ENCODE measurements around the gene ARL8A. TPM values are rescaled to one million over a fixed set of nuclear protein-coding genes. Genes with fewer than 3 reads are reported as not detected.

The ARL8A gene
- total RNA-seq, 1 donor from 2014 or later: 75.8 TPM

DNA sequence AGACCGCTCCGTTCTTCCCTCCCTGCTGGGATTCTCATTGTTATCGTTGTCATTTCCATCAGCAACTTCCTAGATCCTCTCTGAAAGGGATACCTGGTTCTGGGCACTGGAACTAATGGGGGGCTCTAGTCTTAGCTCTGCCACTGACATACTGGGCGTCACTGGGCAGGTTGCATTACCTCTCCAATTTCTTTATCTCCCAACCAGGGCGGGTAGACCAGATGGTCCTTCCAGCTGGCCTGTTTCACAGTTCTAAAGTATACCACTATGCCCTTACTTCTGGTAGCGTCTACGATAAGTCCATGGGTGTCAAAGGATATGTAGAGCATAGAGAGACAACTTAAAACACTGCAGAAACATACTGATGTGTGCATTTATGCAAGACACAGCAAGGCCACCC, 20.4 kb downstream of the ARL8A start:
- TF ChIP-seq, protein P1, sequence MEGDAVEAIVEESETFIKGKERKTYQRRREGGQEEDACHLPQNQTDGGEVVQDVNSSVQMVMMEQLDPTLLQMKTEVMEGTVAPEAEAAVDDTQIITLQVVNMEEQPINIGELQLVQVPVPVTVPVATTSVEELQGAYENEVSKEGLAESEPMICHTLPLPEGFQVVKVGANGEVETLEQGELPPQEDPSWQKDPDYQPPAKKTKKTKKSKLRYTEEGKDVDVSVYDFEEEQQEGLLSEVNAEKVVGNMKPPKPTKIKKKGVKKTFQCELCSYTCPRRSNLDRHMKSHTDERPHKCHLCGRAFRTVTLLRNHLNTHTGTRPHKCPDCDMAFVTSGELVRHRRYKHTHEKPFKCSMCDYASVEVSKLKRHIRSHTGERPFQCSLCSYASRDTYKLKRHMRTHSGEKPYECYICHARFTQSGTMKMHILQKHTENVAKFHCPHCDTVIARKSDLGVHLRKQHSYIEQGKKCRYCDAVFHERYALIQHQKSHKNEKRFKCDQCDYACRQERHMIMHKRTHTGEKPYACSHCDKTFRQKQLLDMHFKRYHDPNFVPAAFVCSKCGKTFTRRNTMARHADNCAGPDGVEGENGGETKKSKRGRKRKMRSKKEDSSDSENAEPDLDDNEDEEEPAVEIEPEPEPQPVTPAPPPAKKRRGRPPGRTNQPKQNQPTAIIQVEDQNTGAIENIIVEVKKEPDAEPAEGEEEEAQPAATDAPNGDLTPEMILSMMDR (IDR thresholded peaks at IDR 0.05): no peak
- Mint-ChIP-seq H3K4me3 (ENCODE audit: unreplicated experiment) (no peak overlapping the region), H3K4me1 (ENCODE audit: unreplicated experiment) (no peaks in the 10 kb centered on the region), H3K9me3 (ENCODE audit: unreplicated experiment) (no peaks in the 10 kb centered on the region), H3K27ac (ENCODE audit: unreplicated experiment) (no peak overlapping the region), H3K27me3 (ENCODE audit: unreplicated experiment) (peaks cover 13% of the 10 kb centered on the region), H3K36me3 (ENCODE audit: unreplicated experiment) (no peaks in the 10 kb centered on the region)
- DNase-seq (ENCODE audit: extremely low spot score, unreplicated experiment): no peak

DNA sequence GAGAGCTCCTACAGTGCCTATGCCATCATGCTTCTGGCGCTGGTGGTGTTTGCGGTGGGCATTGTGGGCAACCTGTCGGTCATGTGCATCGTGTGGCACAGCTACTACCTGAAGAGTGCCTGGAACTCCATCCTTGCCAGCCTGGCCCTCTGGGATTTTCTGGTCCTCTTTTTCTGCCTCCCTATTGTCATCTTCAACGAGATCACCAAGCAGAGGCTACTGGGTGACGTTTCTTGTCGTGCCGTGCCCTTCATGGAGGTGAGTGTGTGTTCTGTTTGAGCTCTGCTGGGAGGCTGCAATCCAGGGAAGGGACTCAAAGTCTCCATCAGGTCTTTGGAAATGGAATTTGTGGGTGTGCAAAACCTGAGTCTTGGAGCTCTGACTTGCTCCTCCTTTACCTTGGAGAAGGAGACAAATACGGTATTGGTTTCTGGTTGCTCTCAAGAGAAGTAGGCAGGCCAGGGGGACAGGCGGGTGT, 21.2 kb downstream of the ARL8A start:
- Mint-ChIP-seq H3K9me3 (ENCODE audit: unreplicated experiment) (no peaks in the 10 kb centered on the region), H3K27me3 (ENCODE audit: unreplicated experiment) (peaks cover 13% of the 10 kb centered on the region), H3K4me1 (ENCODE audit: unreplicated experiment) (no peaks in the 10 kb centered on the region), H3K4me3 (ENCODE audit: unreplicated experiment) (no peak overlapping the region), H3K27ac (ENCODE audit: unreplicated experiment) (no peak overlapping the region), H3K36me3 (ENCODE audit: unreplicated experiment) (no peaks in the 10 kb centered on the region)
- DNase-seq (ENCODE audit: extremely low spot score, unreplicated experiment): no peak
- TF ChIP-seq, protein P1 (IDR thresholded peaks at IDR 0.05): no peak

DNA sequence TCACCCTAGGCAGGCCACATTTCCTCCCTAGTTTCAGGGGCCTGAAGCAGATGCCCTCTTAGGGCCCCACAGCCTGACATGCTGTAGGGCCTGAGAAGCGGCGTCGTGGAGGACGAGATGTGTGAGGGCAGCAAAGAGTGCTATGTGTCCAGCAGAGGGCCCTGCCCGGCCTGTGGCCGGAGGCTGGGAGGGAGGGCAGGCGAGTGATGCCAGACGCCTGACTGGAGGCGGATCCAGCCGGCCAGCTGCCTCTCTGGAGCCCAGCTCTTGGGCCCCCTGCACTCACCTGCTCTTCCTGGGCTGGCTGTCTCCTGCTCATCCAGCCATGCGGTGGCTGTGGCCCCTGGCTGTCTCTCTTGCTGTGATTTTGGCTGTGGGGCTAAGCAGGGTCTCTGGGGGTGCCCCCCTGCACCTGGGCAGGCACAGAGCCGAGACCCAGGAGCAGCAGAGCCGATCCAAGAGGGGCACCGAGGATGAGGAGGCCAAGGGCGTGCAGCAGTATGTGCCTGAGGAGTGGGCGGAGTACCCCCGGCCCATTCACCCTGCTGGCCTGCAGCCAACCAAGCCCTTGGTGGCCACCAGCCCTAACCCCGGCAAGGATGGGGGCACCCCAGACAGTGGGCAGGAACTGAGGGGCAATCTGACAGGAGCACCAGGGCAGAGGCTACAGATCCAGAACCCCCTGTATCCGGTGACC, 21.8 kb downstream of the ARL8A start, which contains the start of gene GPR37L1:
Gene GPR37L1, plus strand, starts transcription at position 279 of the 697 bp plus-strand sequence. Its CDS starts 47 bp downstream, at position 326.
- TF ChIP-seq, protein P1 (IDR thresholded peaks at IDR 0.05): peak; percentile 54
- Mint-ChIP-seq H3K9me3 (ENCODE audit: unreplicated experiment) (no peaks in the 10 kb centered on the region), H3K36me3 (ENCODE audit: unreplicated experiment) (no peaks in the 10 kb centered on the region), H3K4me3 (ENCODE audit: unreplicated experiment) (no peak within 1 kb of the TSS), H3K27me3 (ENCODE audit: unreplicated experiment) (peaks cover 13% of the 10 kb centered on the region), H3K27ac (ENCODE audit: unreplicated experiment) (no peak within 1 kb of the TSS), H3K4me1 (ENCODE audit: unreplicated experiment) (no peaks in the 10 kb centered on the region)
- no peak for DNase-seq (ENCODE audit: extremely low spot score, unreplicated experiment)

DNA sequence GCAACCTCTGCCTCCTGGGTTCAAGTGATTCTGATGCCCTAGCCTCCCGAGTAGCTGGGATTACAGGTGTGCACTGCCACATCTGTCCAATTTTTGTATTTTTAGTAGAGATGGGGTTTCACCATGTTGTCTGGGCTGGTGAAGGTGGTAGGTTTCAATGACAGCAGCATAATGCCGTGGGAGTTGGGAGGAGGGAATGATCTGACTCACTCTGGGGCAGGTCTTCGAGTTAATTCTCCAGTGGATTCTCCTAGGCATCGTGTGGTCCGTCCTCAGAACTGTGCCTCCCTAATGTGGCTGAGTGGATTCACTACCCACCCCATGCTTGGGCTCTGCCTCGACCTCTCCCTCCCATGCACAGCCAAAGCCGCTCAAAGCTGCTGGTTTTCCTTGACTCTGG, 23.5 kb downstream of the ARL8A start:
- no peak for DNase-seq (ENCODE audit: extremely low spot score, unreplicated experiment)
- Mint-ChIP-seq H3K27ac (ENCODE audit: unreplicated experiment) (no peak overlapping the region), H3K4me1 (ENCODE audit: unreplicated experiment) (no peaks in the 10 kb centered on the region), H3K4me3 (ENCODE audit: unreplicated experiment) (no peak overlapping the region), H3K9me3 (ENCODE audit: unreplicated experiment) (no peaks in the 10 kb centered on the region), H3K36me3 (ENCODE audit: unreplicated experiment) (no peaks in the 10 kb centered on the region), H3K27me3 (ENCODE audit: unreplicated experiment) (peaks cover 13% of the 10 kb centered on the region)
- TF ChIP-seq, protein P1 (IDR thresholded peaks at IDR 0.05): no peak

DNA sequence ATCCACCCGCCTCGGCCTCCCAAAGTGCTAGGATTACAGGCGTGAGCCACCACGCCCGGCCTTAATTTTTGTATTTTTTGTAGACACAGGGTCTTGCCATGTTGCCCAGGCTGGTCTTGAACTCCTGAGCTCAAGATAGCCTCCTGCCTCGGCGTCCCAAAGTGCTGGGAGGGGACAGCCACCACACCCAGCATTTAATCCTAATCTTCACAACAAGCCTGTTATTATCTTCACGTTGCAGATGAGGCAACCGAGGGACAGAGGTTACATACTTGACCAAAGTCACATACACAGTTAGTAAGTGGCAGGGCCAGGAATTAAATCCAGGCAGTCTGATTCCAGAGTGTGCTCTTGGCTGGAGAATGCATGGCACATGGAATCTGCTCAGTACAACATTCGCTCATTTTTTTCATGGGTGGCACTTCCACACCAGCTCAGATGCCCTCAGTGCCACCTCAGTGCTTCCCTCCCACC, 26.6 kb downstream of the ARL8A start:
- Mint-ChIP-seq H3K27ac (ENCODE audit: unreplicated experiment) (no peak overlapping the region), H3K4me3 (ENCODE audit: unreplicated experiment) (no peak overlapping the region), H3K27me3 (ENCODE audit: unreplicated experiment) (peaks cover 7% of the 10 kb centered on the region)

More for the DNA sequence above, 26.6 kb downstream of the ARL8A start:
- Mint-ChIP-seq H3K4me1 (ENCODE audit: unreplicated experiment) (peaks cover 9% of the 10 kb centered on the region), H3K9me3 (ENCODE audit: unreplicated experiment) (no peaks in the 10 kb centered on the region), H3K36me3 (ENCODE audit: unreplicated experiment) (no peaks in the 10 kb centered on the region)
- TF ChIP-seq, protein P1 (IDR thresholded peaks at IDR 0.05): no peak
- DNase-seq (ENCODE audit: extremely low spot score, unreplicated experiment): no peak

Data from osteocyte (in vitro differentiated cells).